ENCODE results near the gene TMEM17. TPM values are rescaled to one million over a fixed set of nuclear protein-coding genes. Genes with fewer than 3 reads are reported as not detected.
A peak's percentile ranks its signal among the peaks of the same experiment; 100 is the strongest.

TMEM17 gene
- total RNA-seq, 1 experiment from 2014 or later, result 3.5 TPM

- DNase-seq (ENCODE audit: low read depth), result no peak
Measured at GRCh38 chr2:62511636-62512035, 5.6 kb upstream of the TMEM17 start.

- no peak for DNase-seq (ENCODE audit: low read depth)
Measured at GRCh38 chr2:62506421-62506750, 391 bp upstream of the TMEM17 start.

GRCh38 chr2:62505109-62505749, 766 bp downstream of the TMEM17 start:
- DNase-seq (ENCODE audit: low read depth), result peak; percentile 6

GRCh38 chr2:62504657-62505056, 1.3 kb downstream of the TMEM17 start:
- DNase-seq (ENCODE audit: low read depth), result no peak

- DNase-seq (ENCODE audit: low read depth), result peak; percentile 66
Measured at GRCh38 chr2:62501794-62502500, 4.0 kb downstream of the TMEM17 start.

- DNase-seq (ENCODE audit: low read depth), result no peak
Measured at GRCh38 chr2:62501069-62501468, 4.9 kb downstream of the TMEM17 start.

GRCh38 chr2:62499430-62500060, 6.5 kb downstream of the TMEM17 start:
- DNase-seq (ENCODE audit: low read depth), result no peak

GRCh38 chr2:62498739-62499138, 7.3 kb downstream of the TMEM17 start:
- DNase-seq (ENCODE audit: low read depth), result no peak

GRCh38 chr2:62495761-62496160, 10.2 kb downstream of the TMEM17 start:
- DNase-seq (ENCODE audit: low read depth), result no peak

- DNase-seq (ENCODE audit: low read depth), result no peak
Measured at GRCh38 chr2:62492048-62492447, 13.9 kb downstream of the TMEM17 start.

- no peak for DNase-seq (ENCODE audit: low read depth)
Measured at GRCh38 chr2:62489702-62490101, 16.3 kb downstream of the TMEM17 start.

GRCh38 chr2:62489162-62489561, 16.8 kb downstream of the TMEM17 start:
- DNase-seq (ENCODE audit: low read depth), result peak; percentile 15

GRCh38 chr2:62486439-62486765, 19.6 kb downstream of the TMEM17 start:
- DNase-seq (ENCODE audit: low read depth), result peak; percentile 26

- DNase-seq (ENCODE audit: low read depth), result peak; percentile 29
Measured at GRCh38 chr2:62485761-62486438, 20.1 kb downstream of the TMEM17 start.

- DNase-seq (ENCODE audit: low read depth), result no peak
Measured at GRCh38 chr2:62482558-62483352, 23.2 kb downstream of the TMEM17 start.

GRCh38 chr2:62479917-62480316, 26.1 kb downstream of the TMEM17 start:
- DNase-seq (ENCODE audit: low read depth), result no peak

GRCh38 chr2:62478093-62478580, 27.9 kb downstream of the TMEM17 start:
- DNase-seq (ENCODE audit: low read depth), result no peak

GRCh38 chr2:62477573-62477972, 28.4 kb downstream of the TMEM17 start:
- DNase-seq (ENCODE audit: low read depth), result no peak

- DNase-seq (ENCODE audit: low read depth), result peak; percentile 40
Measured at GRCh38 chr2:62475172-62476011, 30.6 kb downstream of the TMEM17 start.

GRCh38 chr2:62474176-62474575, 31.8 kb downstream of the TMEM17 start:
- no peak for DNase-seq (ENCODE audit: low read depth)
